ENCODE data around the gene PDLIM3.

- TF ChIP-seq RAD21 (IDR thresholded peaks at IDR 0.05; ENCODE audit: low read depth) = no peak
- TF ChIP-seq REST (IDR thresholded peaks at IDR 0.05; ENCODE audit: low read depth) = no peak
- no peak for TF ChIP-seq CEBPB (IDR thresholded peaks at IDR 0.05)
- no peak for TF ChIP-seq EGR1 (IDR thresholded peaks at IDR 0.05)
- TF ChIP-seq YY1 (IDR thresholded peaks at IDR 0.05; ENCODE audit: low read depth) = no peak
- no peak for TF ChIP-seq USF1 (IDR thresholded peaks at IDR 0.05)
Measured at GRCh38 chr4:185583813-185584212, 48.5 kb upstream of the PDLIM3 start.
